HEK293T (cell line): ENCODE data around the gene NOL6.

Experiments
- BHLHE40 ChIP-seq: fragments of 450-650 bp; IDR thresholded peaks from 2 replicates; pipeline ENCODE4 v1.6.1; 2016; ENCODE audit warnings: mild to moderate bottlenecking, moderate library complexity, borderline replicate concordance
- ELF4 ChIP-seq: fragments of 450-650 bp; IDR thresholded peaks from 2 replicates; pipeline ENCODE4 v1.6.1; 2017; ENCODE audit warnings: antibody characterized with exemption
- FOXK2 ChIP-seq: fragments of 450-650 bp; IDR thresholded peaks from 2 replicates; pipeline ENCODE4 v1.6.1; 2016; ENCODE audit warnings: mild to moderate bottlenecking
- FOXM1 ChIP-seq: fragments of 450-650 bp; IDR thresholded peaks from 2 replicates; pipeline ENCODE4 v1.6.1; 2017; ENCODE audit warnings: mild to moderate bottlenecking, borderline replicate concordance
- HDGF ChIP-seq: fragments of 450-650 bp; IDR thresholded peaks from 2 replicates; pipeline ENCODE4 v1.6.1; 2017; ENCODE audit warnings: antibody characterized with exemption, borderline replicate concordance
- NFRKB ChIP-seq: fragments of 450-650 bp; IDR thresholded peaks from 2 replicates; pipeline ENCODE4 v1.6.1; 2016; ENCODE audit warnings: mild to moderate bottlenecking, moderate library complexity
- PKNOX1 ChIP-seq: fragments of 450-650 bp; IDR thresholded peaks from 2 replicates; pipeline ENCODE4 v1.6.1; 2016
- SP1 ChIP-seq: fragments of 450-650 bp; IDR thresholded peaks from 2 replicates; pipeline ENCODE4 v1.6.1; 2017
- SUZ12 ChIP-seq: fragments of 450-650 bp; IDR thresholded peaks from 2 replicates; pipeline ENCODE4 v1.6.1; 2016; ENCODE audit warnings: mild to moderate bottlenecking
- TARDBP ChIP-seq: fragments of 450-650 bp; IDR thresholded peaks from 2 replicates; pipeline ENCODE4 v1.6.1; 2016
- ZNF384 ChIP-seq: fragments of 450-650 bp; IDR thresholded peaks from 2 replicates; pipeline ENCODE4 v1.6.1; 2016

GRCh38 chr9:33425128-33425533 lies 48.6 kb downstream of the NOL6 start:
- TF ChIP-seq TARDBP (no peak), ELF4 (no peak), SUZ12 (no peak), HDGF (no peak), FOXK2 (no peak), ZNF384 (no peak), NFRKB (no peak), PKNOX1 (no peak), SP1 (no peak), BHLHE40 (no peak), FOXM1 (no peak)
